Lower lobe of right lung (tissue), 2 donors: ENCODE data around the gene KRT80. TPM values are rescaled to one million over a fixed set of nuclear protein-coding genes. Genes with fewer than 3 reads are reported as not detected.

Source experiments
- ATAC-seq, 2 donors: fragments of 200-7000 bp; cut with Tn5 transposase; one replicate each; pipeline ENCODE4 v1.9.1; 2020 to 2022; ENCODE audit warnings: mild to moderate bottlenecking in 2 of 2, moderate library complexity in 2 of 2
- DNase-seq: peaks from one replicate; pipeline ENCODE4 v3.0.0-alpha.2; 2020
- H3K27ac ChIP-seq: fragments of 200-600 bp; one replicate; pipeline ENCODE4 v1.8.0; 2022
- H3K27me3 ChIP-seq: fragments of 200-600 bp; one replicate; pipeline ENCODE4 v1.8.0; 2022; ENCODE audit warnings: low read depth
- H3K36me3 ChIP-seq: fragments of 200-600 bp; one replicate; pipeline ENCODE4 v1.8.0; 2022; ENCODE audit warnings: mild to moderate bottlenecking
- H3K4me1 ChIP-seq: fragments of 200-600 bp; one replicate; pipeline ENCODE4 v1.8.0; 2022
- H3K4me3 ChIP-seq: fragments of 200-600 bp; one replicate; pipeline ENCODE4 v1.8.0; 2022; ENCODE audit warnings: mild to moderate bottlenecking
- H3K9me3 ChIP-seq: fragments of 200-600 bp; one replicate; pipeline ENCODE4 v1.8.0; 2022
- CTCF ChIP-seq: fragments of 200-600 bp; IDR thresholded peaks from one replicate; pipeline ENCODE4 v1.8.0; 2022; ENCODE audit warnings: antibody characterized with exemption, mild to moderate bottlenecking
- intact Hi-C: fragments of 100-400 bp; cut with DNase I; formaldehyde crosslinking; loops from one replicate; pipeline ENCODE4 v1.11.0; 2022
- total RNA-seq: library from RNA; stranded (reverse); fragmentation: NEBNext Ultra II Directional; extraction: Animal tissue kit (Norgen Biotek cat#: 25700); gene quantifications from one replicate; pipeline ENCODE4 v1.2.1, GENCODE V29; 2021
- donor health status: DM: no; HTN: yes; CAD: no; lungs with severe emphysema.

KRT80 gene
- total RNA-seq, 1 donor from 2014 or later, result 3.0 TPM

- DNase-seq (peak; percentile 79), ATAC-seq (peak; percentile 52 to 59)
- Histone ChIP-seq H3K4me3 (no peak overlapping the region), H3K27me3 (peaks cover 6% of the 10 kb centered on the region), H3K27ac (no peak overlapping the region), H3K36me3 (no peaks in the 10 kb centered on the region), H3K4me1 (peaks cover 28% of the 10 kb centered on the region), H3K9me3 (no peaks in the 10 kb centered on the region)
- intact Hi-C loops, result no loop called here
- TF ChIP-seq CTCF, result peak; percentile 76
Observed at GRCh38 chr12:52121824-52122539, 69.8 kb downstream of the KRT80 start.

- intact Hi-C loops, result no loop called here
- peak in 1 of 2 donors; percentile 2 for ATAC-seq
- Histone ChIP-seq H3K27me3 (peaks cover 6% of the 10 kb centered on the region), H3K9me3 (no peaks in the 10 kb centered on the region), H3K27ac (no peak overlapping the region), H3K36me3 (no peaks in the 10 kb centered on the region), H3K4me3 (no peak overlapping the region), H3K4me1 (peaks cover 28% of the 10 kb centered on the region)
- no peak for TF ChIP-seq CTCF
- DNase-seq, result no peak
Observed at GRCh38 chr12:52120951-52121823, 70.6 kb downstream of the KRT80 start.

GRCh38 chr12:52119398-52120254, 72.2 kb downstream of the KRT80 start:
- peaks cover 13% of the 10 kb centered on the region for H3K4me1 ChIP-seq
- peak; percentile 64 for TF ChIP-seq CTCF
- no peaks in the 10 kb centered on the region for H3K9me3 ChIP-seq
- H3K36me3 ChIP-seq, result no peaks in the 10 kb centered on the region
- H3K27ac ChIP-seq, result no peak overlapping the region
- peaks cover 6% of the 10 kb centered on the region for H3K27me3 ChIP-seq
- DNase-seq, result no peak
- no peak overlapping the region for H3K4me3 ChIP-seq
- intact Hi-C loops, result no loop called here
- peak; percentile 77 to 79 for ATAC-seq

Other genes with a start within 250 kb of the KRT80 start
- gene ACVR1B, start 240.3 kb downstream of the KRT80 start, total RNA-seq, result 34.9 TPM
- 85.5 TPM for gene TAMALIN, start 185.1 kb downstream of the KRT80 start, total RNA-seq
- 39.3 TPM for gene NR4A1, start 140.6 kb downstream of the KRT80 start, total RNA-seq
- gene ATG101, start 122.0 kb downstream of the KRT80 start, total RNA-seq, result 31.8 TPM
- gene SMIM41, start 112.3 kb downstream of the KRT80 start, total RNA-seq, result 4.3 TPM
- 257 TPM for gene KRT7, start 41.2 kb upstream of the KRT80 start, total RNA-seq
- 0.74 TPM for gene KRT86, start 82.6 kb upstream of the KRT80 start, total RNA-seq
- gene KRT81, start 99.5 kb upstream of the KRT80 start, total RNA-seq, result not detected
- gene KRT83, start 129.4 kb upstream of the KRT80 start, total RNA-seq, result not detected
- gene KRT85, start 175.5 kb upstream of the KRT80 start, total RNA-seq, result not detected
- not detected for gene KRT84, start 193.6 kb upstream of the KRT80 start, total RNA-seq
- not detected for gene KRT82, start 214.3 kb upstream of the KRT80 start, total RNA-seq
- gene KRT75, start 242.4 kb upstream of the KRT80 start, total RNA-seq, result not detected